SU-DHL-6 (cell line): ENCODE results near the gene LCNL1.

Experiments
- H2AFZ ChIP-seq: fragments of 200-600 bp; sonication (generic); 2 replicates; pipeline ENCODE4 v1.6.1; 2014; ENCODE audit warnings: low read depth, mild to moderate bottlenecking, moderate library complexity, mixed read lengths, antibody characterized with exemption, low read length; ENCODE audit not compliant: severe bottlenecking
- H3F3A ChIP-seq: fragments of 200-600 bp; shearing (Covaris generic); 2 replicates; pipeline ENCODE4 v1.6.0; 2016; ENCODE audit warnings: antibody characterized with exemption, mild to moderate bottlenecking; ENCODE audit not compliant: insufficient read depth
- H3K27ac ChIP-seq: fragments of 200-600 bp; sonication (generic); 2 replicates; pipeline ENCODE4 v1.5.1; 2016; ENCODE audit warnings: low read depth, mild to moderate bottlenecking, low read length, moderate library complexity, mixed read lengths
- H3K27me3 ChIP-seq: fragments of 200-600 bp; sonication (generic), shearing (Covaris generic); 2 replicates; pipeline ENCODE4 v1.6.0; 2014; ENCODE audit warnings: mild to moderate bottlenecking, low read length
- H3K36me3 ChIP-seq: fragments of 200-600 bp; sonication (generic); 2 replicates; pipeline ENCODE4 v1.6.1; 2014; ENCODE audit warnings: mild to moderate bottlenecking, low read length, mixed read lengths
- H3K4me2 ChIP-seq: fragments of 300-600, 200-600 bp; shearing (Covaris generic), sonication (generic); 2 replicates; pipeline ENCODE4 v1.6.0; 2014; ENCODE audit warnings: low read length, low read depth, mild to moderate bottlenecking; ENCODE audit not compliant: poor library complexity, severe bottlenecking
- H3K4me3 ChIP-seq: fragments of 200-600 bp; sonication (generic); 2 replicates; pipeline ENCODE4 v1.5.1; 2014; ENCODE audit warnings: antibody characterized with exemption, low read length, mild to moderate bottlenecking, mixed read lengths; ENCODE audit not compliant: insufficient read depth, poor library complexity, severe bottlenecking
- H3K79me2 ChIP-seq: fragments of 200-600 bp; sonication (generic); 2 replicates; pipeline ENCODE4 v1.6.1; 2014; ENCODE audit warnings: mild to moderate bottlenecking, low read length, moderate library complexity; ENCODE audit not compliant: insufficient read depth
- H3K9ac ChIP-seq: fragments of 200-600 bp; sonication (generic); 2 replicates; pipeline ENCODE4 v1.7.0; 2014; ENCODE audit warnings: mild to moderate bottlenecking, low read length
- H3K9me2 ChIP-seq: fragments of 200-600 bp; sonication (generic); replicated peaks from 2 replicates; pipeline ENCODE4 v1.6.1; 2014; ENCODE audit warnings: low read length; ENCODE audit not compliant: insufficient read depth
- H3K9me3 ChIP-seq: fragments of 200-600 bp; sonication (generic); 2 replicates; pipeline ENCODE4 v1.6.1; 2014; ENCODE audit warnings: low read length, mixed read lengths; ENCODE audit not compliant: insufficient read depth
- H4K20me1 ChIP-seq: fragments of 200-600 bp; sonication (generic); 2 replicates; pipeline ENCODE4 v1.6.1; 2014; ENCODE audit warnings: low read depth, mild to moderate bottlenecking, antibody characterized with exemption, low read length, moderate library complexity, mixed read lengths
- CTCF ChIP-seq: fragments of 200-600 bp; sonication (generic); IDR thresholded peaks from one replicate; pipeline ENCODE4 v1.5.1; 2017; ENCODE audit warnings: antibody characterized with exemption, mild to moderate bottlenecking, low read length, moderate library complexity; ENCODE audit not compliant: insufficient read depth, poor library complexity, severe bottlenecking
- EZH2phosphoT487 ChIP-seq: fragments of 200-600 bp; sonication (generic), shearing (Covaris generic); conservative IDR thresholded peaks from 2 replicates; pipeline ENCODE4 v1.6.1; 2018; ENCODE audit warnings: mild to moderate bottlenecking, antibody characterized with exemption, low read length, moderate library complexity, mixed read lengths

The LCNL1 gene

GRCh38 chr9:137011907-137012675 lies 29.3 kb downstream of the LCNL1 start:
- H3K9me3 ChIP-seq: no peaks in the 10 kb centered on the region
- no peak overlapping the region for H3K4me2 ChIP-seq
- H3K36me3 ChIP-seq: no peaks in the 10 kb centered on the region
- no peak overlapping the region for H2AFZ ChIP-seq
- no peaks in the 10 kb centered on the region for H3F3A ChIP-seq
- H3K4me3 ChIP-seq: no peak overlapping the region
- H3K9ac ChIP-seq: no peak overlapping the region
- H3K27ac ChIP-seq: no peak overlapping the region
- no peaks in the 10 kb centered on the region for H3K79me2 ChIP-seq
- TF ChIP-seq EZH2phosphoT487: no peak
- no peak for TF ChIP-seq CTCF
- H4K20me1 ChIP-seq: no peaks in the 10 kb centered on the region
- H3K27me3 ChIP-seq: no peaks in the 10 kb centered on the region
- H3K9me2 ChIP-seq: no peaks in the 10 kb centered on the region

GRCh38 chr9:137012694-137013570 lies 30.1 kb downstream of the LCNL1 start:
- TF ChIP-seq EZH2phosphoT487 (no peak), CTCF (no peak)
- Histone ChIP-seq H2AFZ (no peak overlapping the region), H3K9ac (no peak overlapping the region), H3K27me3 (no peaks in the 10 kb centered on the region), H3K9me2 (no peaks in the 10 kb centered on the region), H3K27ac (no peak overlapping the region), H3K36me3 (no peaks in the 10 kb centered on the region), H3K9me3 (no peaks in the 10 kb centered on the region), H3F3A (no peaks in the 10 kb centered on the region), H4K20me1 (no peaks in the 10 kb centered on the region), H3K79me2 (no peaks in the 10 kb centered on the region), H3K4me3 (no peak overlapping the region), H3K4me2 (no peak overlapping the region)

- Histone ChIP-seq H4K20me1 (no peaks in the 10 kb centered on the region), H3F3A (no peaks in the 10 kb centered on the region), H3K9me3 (no peaks in the 10 kb centered on the region), H3K27me3 (no peaks in the 10 kb centered on the region), H3K36me3 (no peaks in the 10 kb centered on the region), H3K27ac (no peak overlapping the region), H3K4me2 (no peak overlapping the region), H3K9ac (no peak overlapping the region), H2AFZ (no peak overlapping the region), H3K79me2 (no peaks in the 10 kb centered on the region), H3K9me2 (no peaks in the 10 kb centered on the region), H3K4me3 (no peak overlapping the region)
- TF ChIP-seq CTCF (no peak), EZH2phosphoT487 (no peak)
Observed at GRCh38 chr9:137013571-137013940, 30.8 kb downstream of the LCNL1 start.
